ENCODE data around the gene CLSTN2.

Gene CLSTN2

DNA sequence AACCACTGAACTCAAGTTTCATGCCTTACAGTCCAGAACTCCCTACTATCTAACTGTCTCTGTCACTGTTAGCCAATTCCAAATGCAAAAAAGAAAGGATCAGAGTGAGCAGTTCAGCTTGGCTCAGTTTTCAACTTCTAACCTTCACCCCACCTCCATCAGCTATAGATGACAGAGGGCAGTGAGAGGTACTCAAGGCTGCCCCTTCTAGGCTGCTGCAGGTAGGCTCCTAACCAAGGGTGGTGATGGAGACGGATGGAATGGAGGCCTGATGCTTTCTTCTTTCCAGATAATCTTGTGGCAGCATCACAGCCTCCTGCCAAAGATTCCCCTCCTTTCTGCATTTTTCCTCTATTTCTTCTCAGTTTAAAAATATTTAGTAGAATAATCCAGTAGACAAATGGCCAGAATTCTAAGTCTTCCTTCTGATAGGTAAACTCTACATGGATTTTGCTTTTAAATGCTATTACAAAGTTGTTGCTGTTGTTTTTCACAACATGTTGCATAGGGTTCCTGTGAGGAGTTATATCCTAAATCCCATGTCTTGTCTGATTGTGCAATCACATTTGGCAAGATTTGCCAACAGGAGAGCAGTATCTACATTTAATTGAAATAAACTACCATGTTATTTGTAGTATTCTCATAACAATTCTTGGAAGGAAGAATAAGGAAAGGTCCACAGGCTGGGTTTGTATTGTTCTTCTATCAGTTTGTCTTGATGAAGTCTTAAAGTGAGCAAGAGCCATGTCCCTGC, 441.3 kb downstream of the CLSTN2 start:
- Histone ChIP-seq H3K4me3 (ENCODE audit: low read length in 2 of 2) (no peak overlapping the region), H3K14ac (ENCODE audit: low read length) (no peak overlapping the region), H3K18ac (ENCODE audit: low read length) (no peak overlapping the region), H3K9ac (ENCODE audit: low read depth, low read length, poor library complexity) (no peak overlapping the region), H2BK120ac (ENCODE audit: low read depth, low read length) (no peak overlapping the region), H4K91ac (ENCODE audit: low read depth, low read length, poor library complexity) (no peak overlapping the region), H3K4me1 (ENCODE audit: control insufficient read depth in 2 of 2, insufficient read depth in 1 of 2, low read depth in 1 of 2, low read length in 2 of 2) (peaks cover 0 to 3% of the 10 kb centered on the region in 2 donors), H4K8ac (ENCODE audit: low read depth, low read length) (no peak overlapping the region), H3K27ac (replicated peaks; ENCODE audit: low read length) (no peak overlapping the region), H3K79me1 (ENCODE audit: low read depth, low read length) (no peaks in the 10 kb centered on the region), H3K4me2 (ENCODE audit: insufficient read depth, low read length, poor library complexity, severe bottlenecking) (no peak overlapping the region), H2BK12ac (ENCODE audit: low read length) (no peak overlapping the region), H2BK5ac (ENCODE audit: low read length) (no peak overlapping the region), H3K4ac (ENCODE audit: low read length) (no peak overlapping the region), H3K27me3 (ENCODE audit: control insufficient read depth in 3 of 3, insufficient read depth in 3 of 3, low read depth in 1 of 3, low read length in 3 of 3) (no peaks in the 10 kb centered on the region), H3K36me3 (replicated peaks in 1 of 2; ENCODE audit: control insufficient read depth in 2 of 2, insufficient read depth in 2 of 2, low read length in 2 of 2) (no peaks in the 10 kb centered on the region), H3K9me3 (replicated peaks in 1 of 2; ENCODE audit: control insufficient read depth in 2 of 2, insufficient read depth in 1 of 2, low read depth in 1 of 2, low read length in 2 of 2) (no peaks in the 10 kb centered on the region), H2AK5ac (ENCODE audit: low read depth, low read length) (no peak overlapping the region), H2BK15ac (ENCODE audit: low read length) (no peak overlapping the region), H3K23ac (ENCODE audit: low read depth, low read length, poor library complexity) (no peak overlapping the region), H2AFZ (ENCODE audit: low read length) (no peak overlapping the region)
- no peak for DNase-seq (ENCODE audit: low spot score)
- no CpG with 5 or more reads among the region's 1 CpG for WGBS, 2 donors (ENCODE audit: extremely low coverage in 2 of 2, insufficient read length in 2 of 2, insufficient replicate concordance in 1 of 2)

DNA sequence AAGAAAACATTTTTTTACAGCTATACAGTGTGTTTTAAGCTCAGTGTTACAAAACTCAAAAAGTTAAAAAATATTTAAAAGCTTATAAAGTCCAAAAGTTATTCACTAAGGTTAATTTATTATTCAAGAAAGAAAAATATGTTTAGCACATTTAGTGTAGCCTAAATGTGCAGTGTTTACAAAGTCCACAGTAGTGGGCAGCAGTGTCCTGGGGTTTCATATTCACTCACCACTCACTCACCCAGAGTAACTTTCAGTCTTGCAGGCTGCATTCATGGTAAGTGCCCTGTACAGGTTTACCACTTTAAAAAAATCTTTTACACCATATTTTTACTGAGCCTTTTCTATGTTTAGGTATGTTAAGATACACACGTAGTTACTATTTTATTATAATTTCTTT, 442.7 kb downstream of the CLSTN2 start:
- Histone ChIP-seq H2BK5ac (ENCODE audit: low read length) (no peak overlapping the region), H2BK15ac (ENCODE audit: low read length) (no peak overlapping the region), H3K27ac (replicated peaks; ENCODE audit: low read length) (no peak overlapping the region), H3K4me2 (ENCODE audit: insufficient read depth, low read length, poor library complexity, severe bottlenecking) (no peak overlapping the region), H3K14ac (ENCODE audit: low read length) (no peak overlapping the region), H3K27me3 (ENCODE audit: control insufficient read depth in 3 of 3, insufficient read depth in 3 of 3, low read depth in 1 of 3, low read length in 3 of 3) (no peaks in the 10 kb centered on the region), H3K79me1 (ENCODE audit: low read depth, low read length) (no peaks in the 10 kb centered on the region), H3K4ac (ENCODE audit: low read length) (no peak overlapping the region), H3K23ac (ENCODE audit: low read depth, low read length, poor library complexity) (no peak overlapping the region), H2AK5ac (ENCODE audit: low read depth, low read length) (no peak overlapping the region), H4K91ac (ENCODE audit: low read depth, low read length, poor library complexity) (no peak overlapping the region), H3K18ac (ENCODE audit: low read length) (no peak overlapping the region), H3K36me3 (replicated peaks in 1 of 2; ENCODE audit: control insufficient read depth in 2 of 2, insufficient read depth in 2 of 2, low read length in 2 of 2) (no peaks in the 10 kb centered on the region), H3K9me3 (replicated peaks in 1 of 2; ENCODE audit: control insufficient read depth in 2 of 2, insufficient read depth in 1 of 2, low read depth in 1 of 2, low read length in 2 of 2) (no peaks in the 10 kb centered on the region), H2AFZ (ENCODE audit: low read length) (no peak overlapping the region), H3K4me3 (ENCODE audit: low read length in 2 of 2) (no peak overlapping the region), H3K9ac (ENCODE audit: low read depth, low read length, poor library complexity) (no peak overlapping the region), H3K4me1 (ENCODE audit: control insufficient read depth in 2 of 2, insufficient read depth in 1 of 2, low read depth in 1 of 2, low read length in 2 of 2) (peaks cover 0 to 6% of the 10 kb centered on the region in 2 donors), H4K8ac (ENCODE audit: low read depth, low read length) (no peak overlapping the region), H2BK120ac (ENCODE audit: low read depth, low read length) (no peak overlapping the region), H2BK12ac (ENCODE audit: low read length) (no peak overlapping the region)
- DNase-seq (ENCODE audit: low spot score) = no peak
- no CpG with 5 or more reads among the region's 1 CpG for WGBS, 2 donors (ENCODE audit: extremely low coverage in 2 of 2, insufficient read length in 2 of 2, insufficient replicate concordance in 1 of 2)

DNA sequence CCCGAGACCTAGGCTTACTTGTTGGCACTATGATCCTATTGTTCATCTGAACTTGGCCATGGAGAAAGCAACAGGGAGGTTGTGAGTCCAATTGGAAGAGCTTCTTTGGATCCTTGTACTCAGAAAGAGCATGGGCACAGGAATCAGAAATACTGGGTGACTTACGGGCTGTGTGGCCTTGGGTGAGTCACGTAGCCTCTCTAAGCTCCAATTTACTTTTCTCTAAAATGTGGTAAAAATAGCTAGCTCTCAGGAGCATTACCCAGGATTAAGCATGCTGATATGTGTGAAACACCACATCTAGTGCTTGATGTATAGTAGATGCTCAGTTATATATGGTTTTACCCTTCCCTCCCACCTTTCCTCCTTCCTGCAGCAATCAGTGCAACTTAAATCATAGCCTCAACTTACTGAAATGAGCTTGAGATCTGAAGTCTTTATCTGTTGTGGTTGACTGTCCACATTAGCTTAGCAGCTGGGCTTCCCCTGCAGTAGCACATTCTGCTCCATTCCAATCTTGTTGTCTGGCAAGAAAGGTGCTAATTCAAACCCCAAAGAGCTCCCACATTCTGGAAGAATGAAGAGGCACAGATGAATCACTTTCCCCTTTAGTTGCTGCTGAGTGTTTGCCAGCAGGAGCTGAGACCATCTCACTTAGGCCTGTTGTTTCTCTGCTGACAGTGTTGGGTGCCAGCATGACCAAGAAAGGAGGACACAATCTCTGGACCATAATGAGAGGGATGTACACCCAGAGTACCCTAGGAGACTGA, 443.8 kb downstream of the CLSTN2 start:
- H2AFZ ChIP-seq (ENCODE audit: low read length) = no peak overlapping the region
- H4K8ac ChIP-seq (ENCODE audit: low read depth, low read length) = no peak overlapping the region
- no peak overlapping the region for H3K18ac ChIP-seq (ENCODE audit: low read length)
- no peak for DNase-seq (ENCODE audit: low spot score)
- no peak overlapping the region for H2BK12ac ChIP-seq (ENCODE audit: low read length)
- H3K27me3 ChIP-seq (ENCODE audit: control insufficient read depth in 3 of 3, insufficient read depth in 3 of 3, low read depth in 1 of 3, low read length in 3 of 3) = no peaks in the 10 kb centered on the region
- no peak overlapping the region for H3K4me3 ChIP-seq (ENCODE audit: low read length in 2 of 2)
- no peaks in the 10 kb centered on the region for H3K9me3 ChIP-seq (replicated peaks in 1 of 2; ENCODE audit: control insufficient read depth in 2 of 2, insufficient read depth in 1 of 2, low read depth in 1 of 2, low read length in 2 of 2)
- H3K23ac ChIP-seq (ENCODE audit: low read depth, low read length, poor library complexity) = no peak overlapping the region
- no peak overlapping the region for H3K4me2 ChIP-seq (ENCODE audit: insufficient read depth, low read length, poor library complexity, severe bottlenecking)
- H2BK120ac ChIP-seq (ENCODE audit: low read depth, low read length) = no peak overlapping the region
- H3K9ac ChIP-seq (ENCODE audit: low read depth, low read length, poor library complexity) = no peak overlapping the region
- H3K79me1 ChIP-seq (ENCODE audit: low read depth, low read length) = no peaks in the 10 kb centered on the region
- H3K14ac ChIP-seq (ENCODE audit: low read length) = no peak overlapping the region
- H2BK5ac ChIP-seq (ENCODE audit: low read length) = no peak overlapping the region
- H4K91ac ChIP-seq (ENCODE audit: low read depth, low read length, poor library complexity) = no peak overlapping the region
- H3K27ac ChIP-seq (replicated peaks; ENCODE audit: low read length) = no peak overlapping the region
- H2AK5ac ChIP-seq (ENCODE audit: low read depth, low read length) = no peak overlapping the region
- WGBS, 2 donors (ENCODE audit: extremely low coverage in 2 of 2, insufficient read length in 2 of 2, insufficient replicate concordance in 1 of 2) = no CpG with 5 or more reads among the region's 3 CpGs
- peaks cover 0 to 4% of the 10 kb centered on the region in 2 donors for H3K4me1 ChIP-seq (ENCODE audit: control insufficient read depth in 2 of 2, insufficient read depth in 1 of 2, low read depth in 1 of 2, low read length in 2 of 2)
- H3K4ac ChIP-seq (ENCODE audit: low read length) = no peak overlapping the region
- no peaks in the 10 kb centered on the region for H3K36me3 ChIP-seq (replicated peaks in 1 of 2; ENCODE audit: control insufficient read depth in 2 of 2, insufficient read depth in 2 of 2, low read length in 2 of 2)
- no peak overlapping the region for H2BK15ac ChIP-seq (ENCODE audit: low read length)

DNA sequence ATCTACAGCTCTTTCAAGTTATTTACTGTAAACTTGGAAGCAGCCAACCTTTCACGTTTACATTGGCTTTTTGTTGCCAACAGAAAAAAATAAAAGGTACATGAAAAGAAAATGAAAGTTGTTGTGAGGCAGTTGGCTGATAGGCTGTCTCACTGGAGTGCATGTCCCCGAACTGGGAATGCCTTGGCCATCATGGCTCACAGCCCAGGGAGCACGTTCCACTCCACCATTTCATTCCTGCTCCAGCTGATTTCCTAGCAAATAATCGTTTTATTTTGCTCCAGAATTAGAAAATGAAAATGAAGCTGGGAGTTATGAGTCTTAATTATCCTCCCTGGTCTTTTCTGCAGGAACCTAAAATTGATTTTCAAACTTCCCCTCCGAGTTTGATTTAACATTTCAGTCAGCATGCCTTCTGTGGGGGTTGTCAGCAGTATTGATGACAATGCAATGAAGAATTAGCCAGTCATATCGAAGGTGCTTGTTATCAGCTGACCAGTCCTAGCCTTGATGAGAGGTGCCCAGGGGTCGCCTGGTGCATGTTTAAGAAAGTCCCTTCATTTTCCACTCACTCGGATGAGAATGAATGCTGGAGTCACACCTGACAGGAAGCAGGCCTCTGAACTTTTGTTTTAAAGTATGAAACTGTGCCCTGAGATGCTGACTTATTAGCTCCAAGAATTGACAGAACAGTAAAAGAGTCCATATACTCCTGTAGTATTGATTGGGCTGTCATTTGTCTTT, 449.2 kb downstream of the CLSTN2 start:
- Histone ChIP-seq H3K4me1 (ENCODE audit: control insufficient read depth in 2 of 2, insufficient read depth in 1 of 2, low read depth in 1 of 2, low read length in 2 of 2) (peaks cover 0 to 4% of the 10 kb centered on the region in 2 donors), H2BK5ac (ENCODE audit: low read length) (no peak overlapping the region), H3K23ac (ENCODE audit: low read depth, low read length, poor library complexity) (no peak overlapping the region), H3K9ac (ENCODE audit: low read depth, low read length, poor library complexity) (no peak overlapping the region), H3K27me3 (ENCODE audit: control insufficient read depth in 3 of 3, insufficient read depth in 3 of 3, low read depth in 1 of 3, low read length in 3 of 3) (peaks cover 0 to 3% (median 0%) of the 10 kb centered on the region in 3 experiments), H2AK5ac (ENCODE audit: low read depth, low read length) (no peak overlapping the region), H3K9me3 (replicated peaks in 1 of 2; ENCODE audit: control insufficient read depth in 2 of 2, insufficient read depth in 1 of 2, low read depth in 1 of 2, low read length in 2 of 2) (no peaks in the 10 kb centered on the region), H3K4ac (ENCODE audit: low read length) (no peak overlapping the region), H3K79me1 (ENCODE audit: low read depth, low read length) (no peaks in the 10 kb centered on the region), H3K4me2 (ENCODE audit: insufficient read depth, low read length, poor library complexity, severe bottlenecking) (no peak overlapping the region), H3K4me3 (ENCODE audit: low read length in 2 of 2) (no peak overlapping the region), H3K18ac (ENCODE audit: low read length) (no peak overlapping the region), H2AFZ (ENCODE audit: low read length) (no peak overlapping the region), H2BK12ac (ENCODE audit: low read length) (no peak overlapping the region), H3K36me3 (replicated peaks in 1 of 2; ENCODE audit: control insufficient read depth in 2 of 2, insufficient read depth in 2 of 2, low read length in 2 of 2) (no peaks in the 10 kb centered on the region), H2BK15ac (ENCODE audit: low read length) (no peak overlapping the region), H2BK120ac (ENCODE audit: low read depth, low read length) (no peak overlapping the region), H4K8ac (ENCODE audit: low read depth, low read length) (no peak overlapping the region), H3K14ac (ENCODE audit: low read length) (no peak overlapping the region), H3K27ac (replicated peaks; ENCODE audit: low read length) (no peak overlapping the region), H4K91ac (ENCODE audit: low read depth, low read length, poor library complexity) (no peak overlapping the region)
- DNase-seq (ENCODE audit: low spot score) = no peak
- no CpG with 5 or more reads among the region's 8 CpGs for WGBS, 2 donors (ENCODE audit: extremely low coverage in 2 of 2, insufficient read length in 2 of 2, insufficient replicate concordance in 1 of 2)

All from neuronal stem cell (in vitro differentiated cells).